Measurements from ENCODE around the gene MERTK. TPM values are rescaled to one million over a fixed set of nuclear protein-coding genes. Genes with fewer than 3 reads are reported as not detected.

Gene MERTK
- total and polyA plus RNA-seq, 10 of the 15 experiments (the other 5 are each of a cell fraction or from before 2014, with no cell fraction given), result 0.13 to 30.6 (median 0.50) TPM

DNA sequence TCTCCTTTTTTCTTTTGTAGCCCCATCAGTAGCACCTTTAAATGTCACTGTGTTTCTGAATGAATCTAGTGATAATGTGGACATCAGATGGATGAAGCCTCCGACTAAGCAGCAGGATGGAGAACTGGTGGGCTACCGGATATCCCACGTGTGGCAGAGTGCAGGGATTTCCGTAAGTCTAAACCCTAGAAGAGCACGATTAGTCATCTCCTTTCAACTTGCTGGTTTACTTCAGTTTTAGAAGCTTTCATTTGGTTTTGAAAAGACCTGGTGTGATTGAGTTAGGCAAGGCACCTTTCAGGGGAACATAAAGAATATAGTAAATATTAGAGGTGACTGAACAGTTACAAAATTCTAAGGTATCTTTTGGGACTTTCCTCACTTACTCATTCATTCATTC lies 84.4 kb downstream of the MERTK start (continued):
- TF ChIP-seq NFIC (IDR thresholded peaks at IDR 0.05; ENCODE audit: low read depth, low read length) (peak; percentile 63; the same call in 1 of the 2 replicates), FOXM1 (IDR thresholded peaks at IDR 0.05; ENCODE audit: low read depth, low read length) (no peak), MYC (IDR thresholded peaks at IDR 0.05; ENCODE audit: insufficient read depth, insufficient read length, insufficient replicate concordance, low read length, severe bottlenecking) (no peak), POLR2AphosphoS5 (IDR thresholded peaks at IDR 0.05; ENCODE audit: low read length) (no peak), EED (IDR thresholded peaks at IDR 0.05; ENCODE audit: low read depth) (0 out of 2 replicates have a peak, but pooled peaks have one; percentile 11), IRF5 (IDR thresholded peaks at IDR 0.05; ENCODE audit: borderline replicate concordance) (no peak), POU2F2 (IDR thresholded peaks at IDR 0.05; ENCODE audit: borderline replicate concordance, low read depth, low read length) (no peak), MTA2 (IDR thresholded peaks at IDR 0.05; ENCODE audit: low read depth) (no peak), CBFB (IDR thresholded peaks at IDR 0.05; ENCODE audit: low read depth) (no peak), IKZF2 (IDR thresholded peaks at IDR 0.05) (no peak), HSF1 (IDR thresholded peaks at IDR 0.05; ENCODE audit: low read depth, low read length) (no peak), YBX1 (IDR thresholded peaks at IDR 0.05) (no peak), HCFC1 (IDR thresholded peaks at IDR 0.05; ENCODE audit: low read length) (no peak), IRF4 (IDR thresholded peaks at IDR 0.05; ENCODE audit: low read depth, low read length) (no peak), ASH2L (IDR thresholded peaks at IDR 0.05; ENCODE audit: borderline replicate concordance, low read depth) (no peak), ELK1 (IDR thresholded peaks at IDR 0.05; ENCODE audit: low read depth, low read length) (no peak)
- TF ChIP-seq, protein P1, sequence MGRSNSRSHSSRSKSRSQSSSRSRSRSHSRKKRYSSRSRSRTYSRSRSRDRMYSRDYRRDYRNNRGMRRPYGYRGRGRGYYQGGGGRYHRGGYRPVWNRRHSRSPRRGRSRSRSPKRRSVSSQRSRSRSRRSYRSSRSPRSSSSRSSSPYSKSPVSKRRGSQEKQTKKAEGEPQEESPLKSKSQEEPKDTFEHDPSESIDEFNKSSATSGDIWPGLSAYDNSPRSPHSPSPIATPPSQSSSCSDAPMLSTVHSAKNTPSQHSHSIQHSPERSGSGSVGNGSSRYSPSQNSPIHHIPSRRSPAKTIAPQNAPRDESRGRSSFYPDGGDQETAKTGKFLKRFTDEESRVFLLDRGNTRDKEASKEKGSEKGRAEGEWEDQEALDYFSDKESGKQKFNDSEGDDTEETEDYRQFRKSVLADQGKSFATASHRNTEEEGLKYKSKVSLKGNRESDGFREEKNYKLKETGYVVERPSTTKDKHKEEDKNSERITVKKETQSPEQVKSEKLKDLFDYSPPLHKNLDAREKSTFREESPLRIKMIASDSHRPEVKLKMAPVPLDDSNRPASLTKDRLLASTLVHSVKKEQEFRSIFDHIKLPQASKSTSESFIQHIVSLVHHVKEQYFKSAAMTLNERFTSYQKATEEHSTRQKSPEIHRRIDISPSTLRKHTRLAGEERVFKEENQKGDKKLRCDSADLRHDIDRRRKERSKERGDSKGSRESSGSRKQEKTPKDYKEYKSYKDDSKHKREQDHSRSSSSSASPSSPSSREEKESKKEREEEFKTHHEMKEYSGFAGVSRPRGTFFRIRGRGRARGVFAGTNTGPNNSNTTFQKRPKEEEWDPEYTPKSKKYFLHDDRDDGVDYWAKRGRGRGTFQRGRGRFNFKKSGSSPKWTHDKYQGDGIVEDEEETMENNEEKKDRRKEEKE (IDR thresholded peaks at IDR 0.05), result no peak
- TF ChIP-seq, protein P2, sequence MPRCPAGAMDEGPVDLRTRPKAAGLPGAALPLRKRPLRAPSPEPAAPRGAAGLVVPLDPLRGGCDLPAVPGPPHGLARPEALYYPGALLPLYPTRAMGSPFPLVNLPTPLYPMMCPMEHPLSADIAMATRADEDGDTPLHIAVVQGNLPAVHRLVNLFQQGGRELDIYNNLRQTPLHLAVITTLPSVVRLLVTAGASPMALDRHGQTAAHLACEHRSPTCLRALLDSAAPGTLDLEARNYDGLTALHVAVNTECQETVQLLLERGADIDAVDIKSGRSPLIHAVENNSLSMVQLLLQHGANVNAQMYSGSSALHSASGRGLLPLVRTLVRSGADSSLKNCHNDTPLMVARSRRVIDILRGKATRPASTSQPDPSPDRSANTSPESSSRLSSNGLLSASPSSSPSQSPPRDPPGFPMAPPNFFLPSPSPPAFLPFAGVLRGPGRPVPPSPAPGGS (IDR thresholded peaks at IDR 0.05; ENCODE audit: borderline replicate concordance, insufficient read depth, low read depth, low read length, poor library complexity, severe bottlenecking), result no peak
- TF ChIP-seq, protein P3, sequence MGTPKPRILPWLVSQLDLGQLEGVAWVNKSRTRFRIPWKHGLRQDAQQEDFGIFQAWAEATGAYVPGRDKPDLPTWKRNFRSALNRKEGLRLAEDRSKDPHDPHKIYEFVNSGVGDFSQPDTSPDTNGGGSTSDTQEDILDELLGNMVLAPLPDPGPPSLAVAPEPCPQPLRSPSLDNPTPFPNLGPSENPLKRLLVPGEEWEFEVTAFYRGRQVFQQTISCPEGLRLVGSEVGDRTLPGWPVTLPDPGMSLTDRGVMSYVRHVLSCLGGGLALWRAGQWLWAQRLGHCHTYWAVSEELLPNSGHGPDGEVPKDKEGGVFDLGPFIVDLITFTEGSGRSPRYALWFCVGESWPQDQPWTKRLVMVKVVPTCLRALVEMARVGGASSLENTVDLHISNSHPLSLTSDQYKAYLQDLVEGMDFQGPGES (IDR thresholded peaks at IDR 0.05), result no peak

Data from GM12878 (cell line).